GM12864 (cell line): ENCODE results near the gene MPP1.

Experiments
- DNase-seq: peaks from one replicate; pipeline ENCODE4 v3.0.0-alpha.2; 2011; ENCODE audit warnings: low read depth
- H3K4me3 ChIP-seq: 2 replicates; pipeline ENCODE4 v1.5.1; 2011; ENCODE audit warnings: mild to moderate bottlenecking, low read depth, low read length, control low read depth
- TF ChIP-seq, protein P1 (sequence below): IDR thresholded peaks from 2 replicates; pipeline ENCODE4 v1.5.1; 2011; ENCODE audit warnings: low read depth, mild to moderate bottlenecking, moderate library complexity, low read length, control low read depth, inconsistent platforms; ENCODE audit errors: missing control alignments

Gene MPP1

GRCh38 chrX:154791939-154792338 is 13.3 kb downstream of the MPP1 start:
- no peak overlapping the region for H3K4me3 ChIP-seq
- DNase-seq = no peak
- TF ChIP-seq, protein P1, sequence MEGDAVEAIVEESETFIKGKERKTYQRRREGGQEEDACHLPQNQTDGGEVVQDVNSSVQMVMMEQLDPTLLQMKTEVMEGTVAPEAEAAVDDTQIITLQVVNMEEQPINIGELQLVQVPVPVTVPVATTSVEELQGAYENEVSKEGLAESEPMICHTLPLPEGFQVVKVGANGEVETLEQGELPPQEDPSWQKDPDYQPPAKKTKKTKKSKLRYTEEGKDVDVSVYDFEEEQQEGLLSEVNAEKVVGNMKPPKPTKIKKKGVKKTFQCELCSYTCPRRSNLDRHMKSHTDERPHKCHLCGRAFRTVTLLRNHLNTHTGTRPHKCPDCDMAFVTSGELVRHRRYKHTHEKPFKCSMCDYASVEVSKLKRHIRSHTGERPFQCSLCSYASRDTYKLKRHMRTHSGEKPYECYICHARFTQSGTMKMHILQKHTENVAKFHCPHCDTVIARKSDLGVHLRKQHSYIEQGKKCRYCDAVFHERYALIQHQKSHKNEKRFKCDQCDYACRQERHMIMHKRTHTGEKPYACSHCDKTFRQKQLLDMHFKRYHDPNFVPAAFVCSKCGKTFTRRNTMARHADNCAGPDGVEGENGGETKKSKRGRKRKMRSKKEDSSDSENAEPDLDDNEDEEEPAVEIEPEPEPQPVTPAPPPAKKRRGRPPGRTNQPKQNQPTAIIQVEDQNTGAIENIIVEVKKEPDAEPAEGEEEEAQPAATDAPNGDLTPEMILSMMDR = no peak

DNA sequence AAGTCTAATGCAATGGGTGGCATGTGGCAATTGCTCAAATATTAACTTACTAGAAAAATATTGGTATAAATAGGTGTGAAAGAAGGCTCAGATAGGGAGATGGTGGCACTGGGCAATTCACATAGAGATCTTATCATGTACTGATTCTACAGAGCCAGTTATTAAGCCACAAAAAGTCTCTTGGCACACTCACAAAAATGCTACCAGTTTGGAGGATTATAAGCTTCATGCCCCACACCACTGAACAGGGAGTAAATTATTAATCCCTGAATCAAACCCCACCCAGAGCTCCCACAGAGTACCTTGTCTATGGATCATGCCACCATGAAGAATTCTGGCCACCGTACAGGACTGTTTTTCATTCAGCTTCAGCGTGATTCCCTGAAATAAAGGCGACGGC is 13.8 kb downstream of the MPP1 start:
- TF ChIP-seq, protein P1 = no peak
- no peak overlapping the region for H3K4me3 ChIP-seq
- no peak for DNase-seq

- no peak for DNase-seq
- TF ChIP-seq, protein P1 = no peak
- no peak overlapping the region for H3K4me3 ChIP-seq
These were observed 19.6 kb downstream of the MPP1 start for GRCh38 chrX:154785716-154786115.

DNA sequence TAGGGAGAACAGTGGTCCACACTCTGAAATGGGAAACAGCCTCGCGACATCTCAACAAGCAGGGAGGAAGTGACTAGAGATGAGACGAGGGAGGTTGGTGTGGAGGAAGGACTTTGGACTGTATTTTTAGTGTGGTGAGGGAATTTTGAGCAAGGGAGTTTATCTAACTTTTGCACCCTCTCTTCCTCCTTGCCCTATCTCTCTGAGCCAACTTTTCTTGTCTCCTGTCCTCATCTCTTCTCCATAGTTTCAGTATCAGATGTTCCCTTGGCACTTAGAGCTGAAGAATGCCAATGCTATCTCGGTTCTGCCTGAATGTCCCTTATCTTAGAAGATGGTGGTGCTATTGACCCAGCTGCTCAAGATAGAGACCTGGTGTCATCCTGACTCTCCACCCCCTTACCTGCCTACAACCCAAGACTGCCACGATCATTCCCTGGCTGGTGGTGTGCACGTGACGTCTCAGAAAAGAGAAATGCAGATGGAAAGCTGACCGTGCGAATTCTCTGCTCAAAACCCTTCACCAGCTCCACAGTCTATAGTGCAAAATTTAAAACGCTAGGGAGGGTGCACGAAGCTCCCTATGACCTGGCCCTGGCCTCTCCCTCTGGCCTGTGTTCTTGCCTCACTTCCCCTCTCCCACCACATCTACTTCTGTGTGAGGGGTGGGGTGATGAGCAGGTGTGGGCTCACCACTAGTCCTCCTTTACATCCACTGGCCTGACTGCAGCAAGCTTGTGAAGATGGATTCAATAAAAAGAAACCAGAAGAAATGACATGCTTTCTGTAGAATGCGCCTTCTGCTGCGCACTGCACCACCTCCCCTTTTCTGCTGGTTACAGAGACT is 20.9 kb downstream of the MPP1 start:
- no peak for DNase-seq
- no peak overlapping the region for H3K4me3 ChIP-seq
- TF ChIP-seq, protein P1 = no peak

DNA sequence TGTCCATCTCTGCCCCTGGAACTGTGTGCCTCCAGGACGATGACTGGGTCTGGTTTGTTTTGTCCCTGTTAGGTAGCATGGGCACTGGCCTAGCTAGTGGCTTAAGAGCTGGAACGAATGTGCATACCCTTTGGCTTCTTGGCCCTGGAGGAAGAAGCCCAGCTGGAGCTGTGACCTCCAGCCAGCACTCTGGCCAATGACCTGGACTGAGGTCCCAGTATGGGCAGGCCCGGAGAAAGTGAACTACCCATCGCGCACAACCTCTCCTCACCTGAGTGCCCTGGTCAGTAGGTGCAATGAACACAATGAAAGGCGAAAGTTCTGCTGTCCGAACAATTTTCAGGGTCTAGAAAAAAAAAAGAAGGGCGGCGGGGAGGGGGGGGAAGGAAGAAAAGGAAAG is 24.3 kb downstream of the MPP1 start:
- TF ChIP-seq, protein P1 = no peak
- DNase-seq = no peak
- no peak overlapping the region for H3K4me3 ChIP-seq

- no peak overlapping the region for H3K4me3 ChIP-seq
- DNase-seq = no peak
- TF ChIP-seq, protein P1 = no peak
These were observed 26.0 kb downstream of the MPP1 start for GRCh38 chrX:154779261-154779660.

- DNase-seq = no peak
- H3K4me3 ChIP-seq = no peak overlapping the region
- TF ChIP-seq, protein P1 = no peak
These were observed 28.5 kb downstream of the MPP1 start for GRCh38 chrX:154776753-154777152.
